ENCODE data around the gene RHBG. TPM values are rescaled to one million over a fixed set of nuclear protein-coding genes. Genes with fewer than 3 reads are reported as not detected.

The RHBG gene
- total RNA-seq, 1 experiment from 2014 or later = 1.5 TPM

GRCh38 chr1:156394082-156394481, 25.1 kb downstream of the RHBG start:
- Histone ChIP-seq H2BK120ac (ENCODE audit: low read depth, low read length, poor library complexity, severe bottlenecking) (no peak overlapping the region), H3K79me2 (ENCODE audit: insufficient read depth, low read length) (no peaks in the 10 kb centered on the region), H3K18ac (ENCODE audit: insufficient read length, low read depth, low read length) (no peak overlapping the region), H2AFZ (ENCODE audit: low read length) (no peak overlapping the region), H3K4me2 (ENCODE audit: insufficient read depth, insufficient read length, low read length) (no peak overlapping the region), H3K9ac (ENCODE audit: extremely low read depth, insufficient read length, low read length) (no peak overlapping the region), H2AK5ac (ENCODE audit: insufficient read length, low read length) (no peak overlapping the region), H2BK5ac (ENCODE audit: insufficient read length, low read length) (no peak overlapping the region), H3T11ph (ENCODE audit: low read length) (no peak overlapping the region), H3K14ac (ENCODE audit: insufficient read depth, low read length) (no peak overlapping the region), H4K91ac (ENCODE audit: insufficient read length, low read depth, low read length) (no peak overlapping the region), H2BK12ac (ENCODE audit: insufficient read length, low read depth, low read length) (no peak overlapping the region), H3K79me1 (ENCODE audit: insufficient read depth, low read depth, low read length, poor library complexity, severe bottlenecking) (no peaks in the 10 kb centered on the region), H2BK15ac (ENCODE audit: low read depth, low read length) (no peak overlapping the region), H3K27ac (ENCODE audit: insufficient read length, low read depth, low read length) (no peak overlapping the region), H3K56ac (ENCODE audit: insufficient read length, low read depth, low read length) (no peak overlapping the region), H3K23ac (ENCODE audit: insufficient read length, low read depth, low read length) (no peak overlapping the region), H3K27me3 (ENCODE audit: insufficient read depth, low read length) (peaks cover 3% of the 10 kb centered on the region; the same call in 1 of the 2 replicates), H2BK20ac (ENCODE audit: low read depth, low read length, poor library complexity, severe bottlenecking) (no peak overlapping the region), H3K4ac (ENCODE audit: low read depth, low read length) (no peak overlapping the region), H3K9me3 (ENCODE audit: control insufficient read depth, low read depth, low read length) (no peaks in the 10 kb centered on the region), H4K8ac (replicated peaks; ENCODE audit: insufficient read length, low read depth, low read length) (no peak overlapping the region), H3K23me2 (ENCODE audit: insufficient read length, low read depth, low read length, poor library complexity, severe bottlenecking) (no peaks in the 10 kb centered on the region), H4K20me1 (ENCODE audit: control insufficient read depth, insufficient read depth, insufficient read length) (no peaks in the 10 kb centered on the region), H4K5ac (ENCODE audit: insufficient read length, low read depth, low read length) (no peak overlapping the region), H3K4me1 (ENCODE audit: insufficient read depth, low read length) (peaks cover 5% of the 10 kb centered on the region; the same call in 1 of the 2 replicates)
- H3K36me3 Mint-ChIP-seq (ENCODE audit: insufficient read depth in 1 of 3, low read depth in 3 of 3) = peaks cover 0 to 7% (median 0%) of the 10 kb centered on the region in 3 experiments; a peak in 5 of 7 replicates
- H3K4me3 Mint-ChIP-seq = no peak overlapping the region
- no peak for TF ChIP-seq CTCF (conservative IDR thresholded peaks at IDR 0.05)
- peaks cover 26% of the 10 kb centered on the region for H3K27me3 Mint-ChIP-seq (ENCODE audit: low read depth)
- no peak for DNase-seq
- no peak overlapping the region for H3K27ac Mint-ChIP-seq
- peaks cover 43 to 58% of the 10 kb centered on the region in 2 experiments for H3K4me1 Mint-ChIP-seq
- H3K9me3 Mint-ChIP-seq = peaks cover 3 to 4% of the 10 kb centered on the region in 2 experiments; a peak in 4 of 5 replicates
- WGBS (ENCODE audit: extremely low coverage, insufficient read length, low lambda C conversion rate) = no CpG with 5 or more reads among the region's 9 CpGs
